ENCODE data around the gene LCNL1.

The LCNL1 gene

DNA sequence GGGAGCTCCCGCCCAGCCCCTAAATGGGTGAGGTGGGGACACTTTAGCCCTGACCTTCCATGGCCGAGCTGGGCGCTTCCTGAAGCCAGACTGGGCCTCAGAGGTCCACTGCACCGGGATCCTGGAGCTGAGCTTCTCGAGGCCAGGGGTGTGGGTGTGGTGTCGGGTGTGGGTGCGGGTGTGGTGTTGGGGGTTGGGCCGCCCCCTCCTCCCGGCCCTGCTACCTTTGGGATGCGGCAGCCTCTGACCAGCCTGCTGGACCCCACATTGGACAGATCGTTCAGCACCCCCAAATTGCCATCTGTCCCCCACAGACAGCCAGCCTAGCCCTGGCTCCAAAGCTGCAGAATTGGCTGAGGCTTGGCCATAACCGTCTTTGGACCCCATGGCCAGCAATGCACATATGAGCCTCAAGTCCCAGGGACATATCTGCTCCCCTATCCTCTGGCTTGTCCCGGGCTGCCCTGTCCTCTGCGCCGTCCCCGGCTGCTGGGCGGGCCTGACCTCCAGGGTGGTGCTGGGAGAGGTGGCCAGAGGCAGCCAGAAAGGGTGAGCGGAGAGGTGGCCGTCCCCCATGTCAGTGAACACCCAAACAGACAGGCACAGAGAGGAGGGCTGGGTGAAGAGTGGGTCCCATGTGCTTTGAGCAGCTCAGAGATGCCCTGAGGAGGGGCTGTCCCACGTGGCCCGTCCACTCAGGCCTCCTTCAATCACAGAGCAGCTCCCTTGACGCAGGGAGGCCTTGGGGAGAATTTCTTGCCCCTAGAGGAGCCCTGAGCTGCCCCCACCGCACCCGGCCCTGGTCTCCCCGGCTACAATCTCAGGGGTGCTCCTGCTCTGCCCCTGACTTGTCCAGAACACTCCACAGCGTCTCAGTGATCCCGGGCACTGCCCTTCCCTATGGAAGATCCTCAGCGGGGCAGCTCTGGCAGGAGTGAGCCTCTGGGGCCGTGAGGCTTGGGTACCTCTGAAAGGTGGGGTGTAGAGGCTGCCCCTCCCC is 8.9 kb upstream of the LCNL1 start:
- DNase-seq, result no peak

GRCh38 chr9:136974817-136975535 is 7.8 kb upstream of the LCNL1 start:
- DNase-seq, result no peak

DNA sequence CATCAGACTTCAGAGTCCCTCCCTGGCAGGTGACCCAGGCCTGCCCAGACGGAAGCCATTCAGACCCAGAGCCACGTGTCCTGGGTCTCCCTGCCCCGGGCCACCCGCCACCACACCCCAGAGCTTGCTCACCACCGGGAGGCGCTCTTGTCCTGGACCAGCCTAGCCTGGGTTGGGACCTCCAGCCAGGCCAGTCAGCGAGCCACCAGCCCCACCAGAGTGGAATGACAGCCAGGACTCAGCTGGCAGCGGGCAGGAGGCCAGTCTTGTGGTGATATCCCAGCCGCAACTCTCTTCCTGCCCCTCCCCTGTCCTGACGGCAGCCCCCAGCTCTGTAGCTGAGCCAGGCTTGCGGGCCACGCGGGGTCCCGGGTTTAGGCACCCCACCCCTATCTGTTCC is 7.1 kb upstream of the LCNL1 start:
- DNase-seq, result peak in 53 of 56 donors; percentile 19 to 90 (median 75)

GRCh38 chr9:136977223-136977622 is 5.6 kb upstream of the LCNL1 start, which contains the start of gene PTGDS:
TSS of gene PTGDS (plus strand) at chr9:136977504. CDS start at chr9:136977579, 75 bp downstream.
- DNase-seq, result peak; percentile 49 to 98 (median 94)

GRCh38 chr9:136977649-136978072 is 5.1 kb upstream of the LCNL1 start:
- DNase-seq, result peak in 5 of 56 donors; percentile 43 to 80 (median 67)

DNA sequence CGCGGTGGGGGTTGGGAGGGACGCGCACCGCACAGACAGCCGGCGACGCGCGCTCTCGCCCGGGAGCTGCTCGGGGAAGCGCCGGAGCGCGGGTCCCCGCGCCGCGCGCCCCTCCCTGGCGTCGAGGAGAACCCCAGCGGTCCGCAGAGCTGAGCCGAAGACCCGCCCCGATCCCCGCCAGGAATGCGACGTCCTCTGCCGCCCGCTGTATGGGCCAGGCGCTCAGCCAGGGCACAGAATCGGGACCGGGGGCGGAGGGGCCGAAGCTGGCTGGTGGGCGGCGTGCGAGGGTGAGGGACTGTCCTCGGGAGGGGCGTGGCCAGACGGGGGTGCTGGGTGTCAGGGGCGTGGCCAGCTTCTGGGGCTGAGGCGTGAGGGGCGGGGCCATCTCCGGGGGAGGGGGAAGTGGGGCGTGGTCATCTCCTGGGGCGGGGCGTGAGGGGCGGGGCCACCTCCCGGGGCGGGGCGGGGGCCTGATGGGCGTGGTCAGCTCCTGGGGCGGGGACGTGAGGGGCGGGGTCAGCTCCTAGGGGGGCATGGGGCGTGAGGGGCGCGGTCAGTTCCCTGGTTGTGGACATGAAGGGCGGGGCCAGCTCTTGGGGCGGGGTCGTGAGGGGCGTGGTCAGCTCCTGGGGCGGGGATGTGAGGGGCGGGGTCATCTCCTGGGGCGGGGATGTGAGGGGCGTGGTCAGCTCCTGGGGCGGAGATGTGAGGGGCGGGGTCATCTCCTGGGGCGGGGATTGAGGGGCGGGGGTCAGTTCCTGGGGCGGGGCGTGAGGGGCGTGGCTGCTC is 4.5 kb upstream of the LCNL1 start:
- DNase-seq, result peak in 54 of 56 donors; percentile 34 to 100 (median 90)

- DNase-seq, result peak in 6 of 56 donors; percentile 47 to 70 (median 56)
Observed at GRCh38 chr9:136978865-136979544, 3.8 kb upstream of the LCNL1 start.

DNA sequence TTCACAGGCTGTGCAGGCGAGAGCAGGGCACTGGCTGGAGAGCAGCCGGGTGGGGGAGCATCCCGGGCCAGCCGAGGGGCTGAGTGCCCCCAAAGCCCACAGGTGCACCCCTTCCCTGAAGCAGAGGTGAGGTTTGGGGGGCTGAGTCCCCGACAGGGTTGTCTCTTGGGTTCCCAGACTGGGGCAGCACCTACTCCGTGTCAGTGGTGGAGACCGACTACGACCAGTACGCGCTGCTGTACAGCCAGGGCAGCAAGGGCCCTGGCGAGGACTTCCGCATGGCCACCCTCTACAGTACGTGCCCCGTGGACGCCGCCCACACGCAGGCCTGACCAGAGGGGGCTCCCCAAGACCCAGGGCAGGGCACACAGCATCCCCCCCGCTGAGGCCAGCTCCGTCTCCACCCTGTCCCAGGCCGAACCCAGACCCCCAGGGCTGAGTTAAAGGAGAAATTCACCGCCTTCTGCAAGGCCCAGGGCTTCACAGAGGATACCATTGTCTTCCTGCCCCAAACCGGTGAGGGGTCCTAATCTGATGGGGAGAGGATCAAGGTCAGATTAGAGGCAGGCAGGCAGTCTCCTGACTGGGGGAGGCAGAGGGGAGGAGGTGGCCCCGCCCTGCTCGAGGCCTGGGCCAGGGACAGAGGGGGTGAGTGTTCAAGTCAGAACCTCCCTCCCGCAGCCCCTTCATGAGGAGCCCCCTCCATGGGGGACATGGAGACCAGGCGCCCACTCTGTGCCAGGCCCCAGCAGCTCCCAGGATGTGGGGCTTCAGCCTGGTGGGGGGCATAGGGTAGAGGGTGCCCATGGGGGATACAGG is 2.8 kb upstream of the LCNL1 start:
- peak in 6 of 56 donors; percentile 28 to 62 (median 50) for DNase-seq

DNA sequence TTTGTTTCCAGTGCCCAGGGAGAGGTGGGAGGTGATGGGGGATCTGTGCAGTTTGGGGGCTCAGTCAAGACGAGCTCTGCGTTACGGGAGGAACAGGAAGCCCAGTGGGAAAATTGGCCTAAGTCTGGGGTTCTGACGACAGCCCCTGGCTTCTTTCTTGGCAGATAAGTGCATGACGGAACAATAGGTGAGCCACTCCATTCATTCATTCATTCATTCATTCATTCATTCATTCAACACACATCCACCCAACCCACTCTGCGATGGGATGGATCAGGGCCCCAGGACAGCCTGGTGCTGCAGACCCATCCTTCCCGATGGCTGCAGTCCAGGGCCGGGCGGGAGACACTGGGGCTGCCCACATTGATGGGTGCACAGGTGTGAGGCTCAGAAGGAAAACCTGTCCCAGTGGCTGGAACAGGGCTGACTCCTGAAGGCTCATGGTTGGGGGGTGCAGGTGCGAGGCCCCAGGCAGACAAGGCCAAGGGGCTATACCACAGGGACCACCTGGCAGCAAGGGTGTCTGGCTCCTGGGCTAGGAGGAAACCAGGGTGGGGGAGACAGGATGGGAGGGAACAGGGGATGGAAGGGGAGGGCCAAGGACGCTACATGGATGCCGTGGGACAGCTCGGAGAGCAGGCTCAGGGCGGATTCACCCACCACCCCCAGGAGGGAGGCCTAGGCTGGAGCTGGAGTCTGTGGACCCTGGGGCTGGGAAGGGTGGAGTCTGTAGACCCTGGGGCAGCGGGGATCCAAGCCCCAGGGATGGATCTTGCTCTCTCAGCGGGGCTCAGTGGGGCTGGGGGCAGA is 1.9 kb upstream of the LCNL1 start:
- DNase-seq, result peak in 9 of 56 donors; percentile 30 to 64 (median 52)

DNA sequence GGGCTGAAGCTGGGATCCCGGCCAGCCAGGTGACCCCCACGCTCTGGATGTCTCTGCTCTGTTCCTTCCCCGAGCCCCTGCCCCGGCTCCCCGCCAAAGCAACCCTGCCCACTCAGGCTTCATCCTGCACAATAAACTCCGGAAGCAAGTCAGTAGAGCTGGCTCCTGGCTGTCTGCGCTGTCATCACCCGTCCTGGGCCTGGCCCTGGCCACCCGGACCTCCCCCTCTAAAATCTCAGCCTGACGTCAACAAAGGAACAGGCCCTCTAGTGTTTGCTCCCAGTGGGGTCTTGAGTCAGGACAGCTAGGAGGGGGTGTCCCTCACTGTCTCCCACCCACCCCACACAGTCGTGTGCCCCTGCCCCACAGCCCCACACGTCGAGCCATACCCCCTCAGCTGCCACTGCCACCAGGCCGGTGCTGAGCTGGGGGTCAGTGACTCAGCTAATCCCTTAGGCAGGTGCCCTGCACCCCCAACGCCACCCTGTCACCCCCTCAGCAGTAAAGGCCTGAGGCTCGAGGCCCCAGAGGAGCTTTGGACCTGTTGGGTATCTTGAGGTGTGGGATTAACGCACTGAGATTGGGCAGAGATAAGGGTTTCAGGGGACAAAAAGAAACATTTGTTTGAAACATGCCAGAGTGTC is 1.1 kb upstream of the LCNL1 start:
- DNase-seq, result peak in 43 of 56 donors; percentile 29 to 86 (median 65)

GRCh38 chr9:136983167-136983566 is 374 bp downstream of the LCNL1 start:
- peak in 12 of 56 donors; percentile 45 to 77 (median 64) for DNase-seq

- DNase-seq, result peak in 5 of 56 donors; percentile 44 to 74 (median 59)
Observed at GRCh38 chr9:136983656-136984314, 992 bp downstream of the LCNL1 start.

- DNase-seq, result peak in 2 of 56 donors; percentile 21 to 66
Observed at GRCh38 chr9:136984464-136985026, 1.8 kb downstream of the LCNL1 start.

GRCh38 chr9:136985027-136985602 is 2.3 kb downstream of the LCNL1 start:
- peak in 3 of 56 donors; percentile 19 to 60 (median 39) for DNase-seq

DNA sequence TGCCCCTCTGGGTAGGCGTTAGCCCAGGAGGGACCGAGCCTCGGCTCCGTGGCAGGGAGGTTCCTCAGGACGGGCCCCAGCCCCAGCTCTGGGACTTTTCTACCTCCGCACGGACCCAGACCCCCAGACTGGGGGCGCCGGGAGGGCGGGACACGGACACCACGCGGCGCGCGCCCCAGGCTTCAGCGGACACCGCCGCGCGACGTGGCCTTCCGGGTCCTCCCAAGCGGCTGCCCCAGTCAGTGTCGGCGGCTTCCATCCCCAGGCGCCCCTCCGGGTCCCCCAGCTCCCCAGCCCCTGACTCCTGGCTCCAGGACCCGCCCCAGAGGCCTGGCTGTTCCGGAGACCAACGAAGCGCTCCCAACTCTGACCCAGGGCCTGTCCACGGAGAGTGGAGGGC is 3.1 kb downstream of the LCNL1 start:
- no peak for DNase-seq

- DNase-seq, result no peak
Observed at GRCh38 chr9:136988872-136989271, 6.1 kb downstream of the LCNL1 start.

Data from nucleus accumbens (tissue), 56 donors.